ENCODE results near the gene NELL1.

NELL1 gene

GRCh38 chr11:21520244-21520643 is 850.9 kb downstream of the NELL1 start:
- DNase-seq: no peak

GRCh38 chr11:21529187-21529586 is 859.8 kb downstream of the NELL1 start:
- no peak for DNase-seq

GRCh38 chr11:21534288-21534687 is 864.9 kb downstream of the NELL1 start:
- peak in 1 of 2 experiments; percentile 15 for DNase-seq

DNA sequence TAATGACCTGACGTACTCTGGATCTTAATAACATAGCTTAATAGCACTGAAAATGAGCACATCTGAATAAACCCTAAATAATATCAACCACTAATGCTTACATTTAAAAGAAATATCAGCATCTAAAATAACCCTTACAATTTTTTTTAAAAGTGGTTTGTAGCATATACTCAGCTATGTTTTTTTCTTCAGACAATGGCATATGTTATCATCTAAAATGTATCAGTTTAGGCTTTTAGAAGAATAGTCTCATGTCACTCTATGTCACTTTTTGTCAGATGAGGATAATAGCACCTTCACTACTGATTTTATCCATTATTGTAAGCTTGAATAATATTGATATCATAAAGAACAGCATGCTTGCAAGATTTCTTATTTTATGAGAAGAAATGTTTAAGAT is 868.6 kb downstream of the NELL1 start:
- DNase-seq: no peak

DNA sequence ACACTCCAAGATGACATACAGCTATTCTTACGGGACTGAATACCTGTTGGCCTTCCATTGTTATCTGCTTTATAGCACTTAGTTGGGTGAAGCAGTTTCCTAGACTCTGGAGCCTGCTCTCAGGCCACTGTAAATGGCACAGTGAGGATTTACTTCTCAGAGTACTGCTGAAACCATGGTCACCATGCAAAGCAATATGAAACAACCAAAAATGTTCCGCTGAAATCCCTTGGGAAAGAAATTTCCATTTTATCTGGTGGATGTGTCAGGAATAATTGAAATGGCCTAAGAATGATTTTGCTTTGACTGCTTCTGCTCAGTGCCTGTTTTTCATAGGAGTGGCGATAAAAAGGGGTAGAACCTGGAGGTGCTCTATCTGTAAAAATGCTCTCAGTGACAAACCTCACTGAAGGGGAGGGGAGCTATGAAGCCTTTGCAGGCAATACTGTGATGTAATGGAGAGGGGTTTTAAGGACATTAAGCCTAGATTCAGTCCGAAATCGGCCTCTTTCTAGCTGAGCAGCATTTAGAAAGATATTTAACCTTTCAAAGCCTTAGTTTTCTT is 871.9 kb downstream of the NELL1 start:
- DNase-seq: no peak

DNA sequence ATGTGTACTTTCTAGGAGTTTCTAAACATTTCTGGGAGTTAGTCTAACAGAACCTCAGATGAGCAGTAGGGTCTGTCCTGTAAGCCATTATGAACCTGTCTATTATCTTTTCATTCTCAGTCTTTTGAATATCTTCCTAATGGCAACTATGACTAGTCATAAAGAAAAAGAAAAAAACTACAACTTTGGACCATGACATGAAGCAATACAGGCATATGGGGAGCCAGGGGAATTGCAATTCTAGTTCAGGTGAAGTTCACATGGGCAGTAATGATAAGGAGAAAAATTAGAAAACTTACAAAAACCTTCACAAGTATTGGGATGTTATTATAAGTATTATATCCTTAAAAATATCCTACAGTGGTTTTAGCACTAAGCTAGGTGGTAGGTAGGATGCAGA is 874.5 kb downstream of the NELL1 start:
- no peak for DNase-seq

DNA sequence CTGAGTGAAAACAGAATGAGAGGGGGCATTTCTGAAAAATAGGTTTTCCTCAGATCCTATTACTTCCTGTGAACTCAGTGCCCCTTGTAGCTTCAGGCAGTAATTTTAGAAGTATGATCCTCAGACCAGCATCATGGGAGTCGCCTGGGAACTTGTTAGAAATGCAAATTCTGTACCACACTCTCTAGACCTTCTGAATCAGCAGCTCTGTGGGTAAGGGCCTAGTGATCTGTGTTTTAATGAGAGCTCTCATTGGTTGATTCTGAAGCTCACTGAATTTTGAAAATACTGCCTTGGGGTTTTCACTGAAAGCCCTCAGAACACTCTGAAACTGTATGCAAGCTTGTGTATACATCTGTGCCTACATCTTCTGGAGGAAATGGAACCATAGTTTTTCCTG is 876.3 kb downstream of the NELL1 start:
- DNase-seq: no peak

GRCh38 chr11:21546703-21547102 is 877.3 kb downstream of the NELL1 start:
- no peak for DNase-seq

DNA sequence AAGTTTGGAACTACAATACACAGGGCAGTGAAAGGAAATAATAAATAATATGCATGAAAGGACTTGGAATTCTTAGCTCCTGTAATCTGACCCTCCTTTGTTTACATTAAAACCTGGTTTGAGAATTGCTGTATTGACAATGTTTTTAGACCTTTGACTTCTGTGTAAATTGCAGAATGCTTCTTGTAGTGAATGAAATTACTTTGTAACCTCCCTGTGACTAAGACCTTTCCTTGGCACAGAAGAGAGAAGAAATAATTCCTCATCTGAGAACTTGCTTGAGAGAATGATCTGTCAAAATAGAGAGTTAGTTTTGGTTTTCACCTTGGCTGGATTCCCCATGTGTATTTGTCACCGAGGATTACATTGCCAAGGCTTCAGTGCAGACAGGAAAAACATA is 883.5 kb downstream of the NELL1 start:
- DNase-seq: no peak

GRCh38 chr11:21553795-21554194 is 884.4 kb downstream of the NELL1 start:
- no peak for DNase-seq

GRCh38 chr11:21554284-21554683 is 884.9 kb downstream of the NELL1 start:
- DNase-seq: no peak

- DNase-seq: no peak
Observed at GRCh38 chr11:21556926-21557325, 887.5 kb downstream of the NELL1 start.

GRCh38 chr11:21560466-21560975 is 891.1 kb downstream of the NELL1 start:
- DNase-seq: no peak

GRCh38 chr11:21561581-21561980 is 892.2 kb downstream of the NELL1 start:
- DNase-seq: no peak

DNA sequence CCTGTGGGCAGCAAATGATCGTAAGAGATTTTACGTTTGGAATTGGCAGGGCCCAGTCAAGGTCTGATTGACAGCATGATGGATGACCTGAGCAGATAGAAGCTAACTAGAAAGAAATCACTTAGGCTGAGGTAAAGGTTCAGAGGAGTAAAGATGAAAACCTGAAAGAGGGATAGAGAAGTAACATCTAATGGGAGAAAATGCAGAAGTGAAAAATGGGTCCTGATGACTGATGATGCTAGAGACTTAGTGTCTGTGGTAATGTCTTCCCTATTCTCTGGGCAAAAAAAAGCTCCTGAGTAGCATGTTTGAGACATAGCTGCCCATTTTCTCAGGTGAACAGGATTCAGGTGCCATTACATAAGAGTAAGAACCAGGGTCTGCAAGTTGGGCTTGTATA is 894.7 kb downstream of the NELL1 start:
- no peak for DNase-seq

DNA sequence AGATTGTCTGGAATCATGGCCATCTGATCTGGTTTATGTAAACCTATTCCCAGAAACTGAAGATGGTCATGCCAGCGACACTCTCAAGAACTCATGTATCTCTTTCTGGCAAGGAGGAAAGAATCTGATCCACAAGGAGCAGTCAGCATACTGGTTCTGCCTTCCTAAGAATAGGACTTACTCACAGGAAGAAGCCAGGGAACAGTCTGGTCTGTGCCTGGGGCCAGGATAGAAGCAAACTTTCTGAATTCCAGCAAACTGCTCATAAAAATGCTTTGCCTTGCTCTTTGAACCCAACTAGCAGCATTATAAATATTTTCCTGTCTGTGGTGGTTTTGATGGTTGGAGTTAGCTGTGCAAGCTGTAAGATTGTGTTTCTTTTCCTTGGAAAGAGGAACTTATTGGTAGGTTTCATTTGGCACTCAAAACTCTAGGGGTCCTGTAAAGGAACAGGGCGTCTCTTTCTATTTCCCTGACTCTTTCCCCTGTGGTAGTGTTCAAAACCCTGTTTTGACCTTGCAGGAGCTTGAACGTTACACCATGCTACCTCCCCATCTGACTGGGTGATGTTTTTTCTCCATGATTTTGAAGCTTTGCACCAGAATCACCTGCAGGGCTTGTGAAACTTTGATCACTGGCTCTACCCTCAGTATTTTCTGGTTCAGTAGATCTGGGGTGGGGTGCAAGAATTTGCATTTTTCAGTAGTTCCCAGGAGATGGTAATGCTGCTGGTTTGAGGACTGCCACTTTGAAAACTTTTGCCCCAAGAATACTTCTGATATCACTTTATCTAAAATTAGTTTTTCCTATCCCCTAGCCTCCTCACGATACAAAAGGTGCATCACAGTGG is 895.7 kb downstream of the NELL1 start:
- DNase-seq: no peak

DNA sequence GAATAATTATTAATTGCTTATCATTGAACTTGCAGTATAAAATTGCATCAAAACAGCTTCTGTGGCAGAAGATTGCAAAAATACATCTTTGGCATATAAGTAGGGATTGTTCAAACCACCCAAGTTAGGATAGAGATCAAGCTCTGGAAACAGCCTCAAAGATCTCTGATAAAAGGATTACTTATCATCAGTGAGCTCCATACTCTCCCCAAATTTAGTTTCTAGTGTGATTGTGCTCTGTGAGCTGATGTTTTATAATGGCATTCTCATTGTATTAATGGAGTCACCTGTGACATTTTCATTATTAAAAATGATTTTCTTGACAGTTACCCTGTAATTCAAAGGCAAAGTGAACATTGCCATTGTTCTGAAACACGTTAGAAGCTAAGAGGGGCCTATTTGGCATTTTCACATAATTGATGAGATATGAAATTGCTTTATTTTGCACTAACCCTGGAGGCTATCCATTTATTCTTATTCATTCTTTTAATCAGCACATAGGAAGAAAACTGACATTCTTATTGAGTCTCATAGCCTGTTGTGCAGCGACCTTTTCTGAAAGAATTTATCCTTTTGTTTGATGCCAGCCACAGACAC is 897.2 kb downstream of the NELL1 start:
- no peak for DNase-seq

GRCh38 chr11:21567645-21568290 is 898.4 kb downstream of the NELL1 start:
- no peak for DNase-seq

- DNase-seq: no peak
Observed at GRCh38 chr11:21572210-21572609, 902.8 kb downstream of the NELL1 start.

DNA sequence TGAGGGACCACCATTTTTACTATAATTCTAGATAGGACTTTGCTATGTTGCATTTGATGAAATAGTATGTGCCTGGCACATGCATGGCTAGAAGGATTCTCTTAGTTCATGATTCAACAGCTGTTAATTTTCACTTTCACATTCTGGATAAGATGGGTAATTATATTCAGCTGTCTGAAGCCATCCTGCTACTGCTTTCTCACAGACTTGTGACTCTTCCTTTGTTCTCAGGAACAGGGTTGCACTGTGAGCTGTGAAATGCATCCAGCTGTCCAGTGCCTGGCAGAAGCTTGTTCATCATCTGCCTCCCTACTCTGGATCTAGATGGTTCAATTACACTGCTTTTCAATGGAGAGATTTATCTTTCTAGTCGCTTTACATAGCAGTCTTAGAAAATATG is 913.4 kb downstream of the NELL1 start:
- DNase-seq: peak in 1 of 2 experiments; percentile 10

GRCh38 chr11:21588754-21589153 is 919.4 kb downstream of the NELL1 start:
- DNase-seq: peak; percentile 43 to 86

DNA sequence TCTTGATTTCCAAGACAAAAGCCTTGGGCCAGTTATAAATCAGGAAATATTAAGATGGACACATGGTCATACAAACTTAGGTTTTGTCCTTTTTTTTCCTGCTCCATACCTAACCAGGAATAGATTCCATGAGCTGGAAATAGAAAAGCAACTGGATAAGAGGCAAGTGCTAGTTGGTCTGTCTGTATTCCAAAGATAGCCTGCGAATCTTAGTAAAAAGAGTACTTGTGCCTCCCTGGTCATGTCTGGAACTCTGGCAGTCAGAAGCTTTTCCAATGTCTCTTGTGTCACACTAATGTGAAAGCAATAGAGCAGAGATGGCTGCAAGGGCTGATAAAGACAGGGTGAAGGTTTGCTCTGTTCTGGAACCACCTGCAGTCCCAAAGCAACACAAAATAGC is 933.3 kb downstream of the NELL1 start:
- no peak for DNase-seq

DNA sequence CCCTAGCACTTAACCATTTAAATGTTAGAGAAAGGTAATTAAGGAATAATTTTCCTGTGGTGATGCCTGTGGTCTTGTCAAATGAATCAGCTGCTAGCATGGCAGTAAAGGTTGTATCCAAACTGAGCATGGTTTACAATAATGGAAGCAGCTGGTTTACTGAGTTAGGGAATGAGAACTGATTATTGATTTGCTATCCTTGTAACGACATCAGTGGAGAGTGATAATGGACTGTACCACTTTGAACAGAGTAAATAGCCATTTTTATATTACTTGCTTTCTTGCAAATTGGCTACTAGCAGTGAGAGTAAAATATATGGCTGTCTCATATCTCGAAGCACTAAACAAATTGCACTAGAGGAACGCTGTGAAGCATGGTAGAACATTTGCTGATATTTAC is 934.5 kb downstream of the NELL1 start:
- DNase-seq: no peak

DNA sequence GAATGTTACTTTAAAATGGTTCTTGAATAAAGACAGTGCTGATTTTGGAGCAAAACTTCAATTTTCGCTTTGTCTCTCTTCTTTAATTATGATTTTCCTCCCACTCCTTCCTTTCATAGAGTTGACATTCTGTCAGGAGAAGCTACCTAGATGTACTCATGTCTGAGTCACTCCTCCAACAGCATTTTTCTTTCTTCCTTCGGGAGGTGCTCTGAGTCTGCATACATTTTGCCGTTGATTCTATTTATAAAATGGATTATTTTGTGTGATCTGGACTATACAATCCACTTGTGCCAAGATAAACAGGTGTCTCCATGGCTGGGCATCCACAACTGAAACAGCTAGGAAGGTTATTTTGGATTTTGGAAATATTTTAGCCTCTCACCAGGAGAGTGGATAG is 935.2 kb downstream of the NELL1 start:
- DNase-seq: peak in 1 of 2 experiments; percentile 5

Data from NCI-H524 (cell line).